Measurements from ENCODE around the gene AFF3. TPM values are rescaled to one million over a fixed set of nuclear protein-coding genes. Genes with fewer than 3 reads are reported as not detected.

Gene AFF3
- total RNA-seq, 4 donors from 2014 or later = 9.0 to 20.2 (median 14.5) TPM

DNA sequence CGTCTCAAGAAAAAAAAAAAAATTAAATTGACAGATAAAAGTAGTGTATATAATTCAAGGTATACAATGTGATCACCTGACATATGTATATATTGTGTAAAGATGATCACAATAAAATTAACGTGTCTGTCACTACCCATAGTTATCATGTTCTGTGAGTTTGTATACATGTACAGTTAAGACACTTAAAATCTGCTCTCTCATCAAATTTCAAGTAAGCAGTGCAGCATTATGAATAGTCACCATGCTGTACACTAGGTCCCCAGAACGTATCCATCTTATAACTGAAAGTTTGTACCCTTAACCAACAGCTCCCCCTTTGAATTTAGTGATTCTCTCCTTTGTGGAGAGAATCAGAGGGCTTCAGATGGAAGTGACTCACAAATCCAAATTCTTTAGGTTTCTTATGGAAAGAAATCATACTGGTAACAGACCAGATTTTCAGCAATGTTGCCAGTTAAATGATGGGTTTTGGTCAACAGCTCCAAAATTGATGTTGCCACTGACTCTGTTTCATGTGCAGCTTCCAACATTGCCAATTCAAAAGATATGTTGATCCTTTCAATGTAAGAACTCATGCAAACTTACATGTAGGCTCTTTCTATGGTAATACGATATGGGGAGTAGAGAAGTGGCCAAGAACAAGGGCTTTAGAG is 281.5 kb downstream of the AFF3 start:
- Histone ChIP-seq H3K9me3 (no peaks in the 10 kb centered on the region), H3K27me3 (no peaks in the 10 kb centered on the region), H3K27ac (no peak overlapping the region), H3K4me3 (no peak overlapping the region), H3K4me1 (peaks cover 0 to 10% (median 2%) of the 10 kb centered on the region in 4 donors), H3K36me3 (no peaks in the 10 kb centered on the region)
- intact Hi-C loops (cut with DNase I; ENCODE audit: low total_unique reads) (no loop called here), in situ Hi-C loops (cut with MboI; ENCODE audit: low pct_ligation_motif_present in 1 of 4, low pct_unique_long_range_greater_than_20kb in 1 of 4, low sequenced_read_pairs in 3 of 4) (no loop called here)
- WGBS, 2 donors (ENCODE audit: low coverage in 1 of 2) = 74 to 82% methylated on average over 2 to 4 of the region's 4 CpGs
- no peak for DNase-seq
- TF ChIP-seq, protein P1, sequence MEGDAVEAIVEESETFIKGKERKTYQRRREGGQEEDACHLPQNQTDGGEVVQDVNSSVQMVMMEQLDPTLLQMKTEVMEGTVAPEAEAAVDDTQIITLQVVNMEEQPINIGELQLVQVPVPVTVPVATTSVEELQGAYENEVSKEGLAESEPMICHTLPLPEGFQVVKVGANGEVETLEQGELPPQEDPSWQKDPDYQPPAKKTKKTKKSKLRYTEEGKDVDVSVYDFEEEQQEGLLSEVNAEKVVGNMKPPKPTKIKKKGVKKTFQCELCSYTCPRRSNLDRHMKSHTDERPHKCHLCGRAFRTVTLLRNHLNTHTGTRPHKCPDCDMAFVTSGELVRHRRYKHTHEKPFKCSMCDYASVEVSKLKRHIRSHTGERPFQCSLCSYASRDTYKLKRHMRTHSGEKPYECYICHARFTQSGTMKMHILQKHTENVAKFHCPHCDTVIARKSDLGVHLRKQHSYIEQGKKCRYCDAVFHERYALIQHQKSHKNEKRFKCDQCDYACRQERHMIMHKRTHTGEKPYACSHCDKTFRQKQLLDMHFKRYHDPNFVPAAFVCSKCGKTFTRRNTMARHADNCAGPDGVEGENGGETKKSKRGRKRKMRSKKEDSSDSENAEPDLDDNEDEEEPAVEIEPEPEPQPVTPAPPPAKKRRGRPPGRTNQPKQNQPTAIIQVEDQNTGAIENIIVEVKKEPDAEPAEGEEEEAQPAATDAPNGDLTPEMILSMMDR (IDR thresholded peaks at IDR 0.05) = no peak
- TF ChIP-seq EP300 (IDR thresholded peaks at IDR 0.05; ENCODE audit: low read depth) = no peak
- no peak for TF ChIP-seq POLR2A (IDR thresholded peaks at IDR 0.05)
- TF ChIP-seq POLR2AphosphoS5 (IDR thresholded peaks at IDR 0.05) = no peak

GRCh38 chr2:99858951-99859596 is 283.3 kb downstream of the AFF3 start:
- Histone ChIP-seq H3K27me3 (no peaks in the 10 kb centered on the region), H3K27ac (no peak overlapping the region), H3K4me1 (peaks cover 0 to 8% (median 2%) of the 10 kb centered on the region in 4 donors), H3K4me3 (no peak overlapping the region), H3K36me3 (no peaks in the 10 kb centered on the region), H3K9me3 (no peaks in the 10 kb centered on the region)
- no peak for DNase-seq
- intact Hi-C loops (cut with DNase I; ENCODE audit: low total_unique reads) = no loop called here
- no peak for TF ChIP-seq EP300 (IDR thresholded peaks at IDR 0.05; ENCODE audit: low read depth)
- TF ChIP-seq, protein P1 (IDR thresholded peaks at IDR 0.05) = no peak
- 86 to 87% methylated on average over 5 to 6 of the region's 6 CpGs for WGBS, 2 donors (ENCODE audit: low coverage in 1 of 2)
- in situ Hi-C loops (cut with MboI; ENCODE audit: low pct_ligation_motif_present in 1 of 4, low pct_unique_long_range_greater_than_20kb in 1 of 4, low sequenced_read_pairs in 3 of 4) = no loop called here

DNA sequence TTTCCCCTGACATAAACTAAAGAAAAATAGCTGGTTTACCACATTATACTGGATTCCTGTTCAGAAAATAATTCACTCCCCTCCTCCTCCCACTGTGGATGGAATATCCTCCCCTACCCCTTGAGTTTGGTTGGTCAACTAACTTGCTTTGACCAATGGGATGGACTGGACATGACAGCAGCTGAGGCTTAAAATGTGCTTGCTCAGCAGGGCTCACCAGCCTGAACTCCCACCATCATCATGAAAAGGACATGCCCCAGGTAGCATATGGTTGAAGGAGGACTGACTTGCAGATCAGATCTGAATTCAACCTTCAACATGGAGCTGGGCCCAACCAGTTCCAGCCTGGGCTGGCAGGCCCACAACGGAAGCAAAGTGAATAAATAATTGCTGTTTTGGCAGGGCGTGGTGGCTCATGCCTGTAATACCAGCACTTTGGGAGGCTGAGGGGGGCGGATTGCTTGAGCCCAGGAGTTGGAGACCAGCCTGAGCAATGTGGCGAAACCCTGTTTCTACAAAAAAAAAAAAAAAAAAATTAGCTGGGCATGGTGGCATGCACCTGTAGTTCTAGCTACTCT is 284.4 kb downstream of the AFF3 start:
- Histone ChIP-seq H3K9me3 (no peaks in the 10 kb centered on the region), H3K4me1 (peaks cover 0 to 8% (median 2%) of the 10 kb centered on the region in 4 donors), H3K27me3 (no peaks in the 10 kb centered on the region), H3K4me3 (no peak overlapping the region), H3K36me3 (no peaks in the 10 kb centered on the region), H3K27ac (no peak overlapping the region)
- in situ Hi-C loops (cut with MboI; ENCODE audit: low pct_ligation_motif_present in 1 of 4, low pct_unique_long_range_greater_than_20kb in 1 of 4, low sequenced_read_pairs in 3 of 4) = no loop called here
- intact Hi-C loops (cut with DNase I; ENCODE audit: low total_unique reads) = no loop called here
- TF ChIP-seq POLR2A (IDR thresholded peaks at IDR 0.05) (no peak), POLR2AphosphoS5 (IDR thresholded peaks at IDR 0.05) (no peak)
- TF ChIP-seq, protein P1 (IDR thresholded peaks at IDR 0.05) = no peak
- no peak for DNase-seq
- 80 to 82% methylated on average over 1 to 4 of the region's 4 CpGs for WGBS, 2 donors (ENCODE audit: low coverage in 1 of 2)

- intact Hi-C loops (cut with DNase I; ENCODE audit: low total_unique reads) (no loop called here), in situ Hi-C loops (cut with MboI; ENCODE audit: low pct_ligation_motif_present in 1 of 4, low pct_unique_long_range_greater_than_20kb in 1 of 4, low sequenced_read_pairs in 3 of 4) (no loop called here)
- H3K27ac ChIP-seq = no peak overlapping the region
- DNase-seq = no peak
- WGBS, 2 donors (ENCODE audit: low coverage in 1 of 2) = 85 to 89% methylated on average over 1 of the region's 1 CpG
- H3K4me1 ChIP-seq = peaks cover 0 to 6% (median 2%) of the 10 kb centered on the region in 4 donors
- TF ChIP-seq, protein P1 (IDR thresholded peaks at IDR 0.05) = no peak
- TF ChIP-seq EP300 (IDR thresholded peaks at IDR 0.05; ENCODE audit: low read depth) (no peak), POLR2A (IDR thresholded peaks at IDR 0.05) (no peak), POLR2AphosphoS5 (IDR thresholded peaks at IDR 0.05) (no peak)
- H3K4me3 ChIP-seq = no peak overlapping the region
- no peaks in the 10 kb centered on the region for H3K9me3 ChIP-seq
- H3K27me3 ChIP-seq = no peaks in the 10 kb centered on the region
- H3K36me3 ChIP-seq = no peaks in the 10 kb centered on the region
These were observed 285.0 kb downstream of the AFF3 start for GRCh38 chr2:99857372-99857771.
